HG03196 (cell line): ENCODE measurements around the gene ZBTB34.

Experiments
- ATAC-seq: cut with Tn5 transposase; IDR thresholded peaks from one replicate; pipeline ENCODE4 v1.9.1; 2021; ENCODE audit not compliant: unreplicated experiment

ZBTB34 gene

DNA sequence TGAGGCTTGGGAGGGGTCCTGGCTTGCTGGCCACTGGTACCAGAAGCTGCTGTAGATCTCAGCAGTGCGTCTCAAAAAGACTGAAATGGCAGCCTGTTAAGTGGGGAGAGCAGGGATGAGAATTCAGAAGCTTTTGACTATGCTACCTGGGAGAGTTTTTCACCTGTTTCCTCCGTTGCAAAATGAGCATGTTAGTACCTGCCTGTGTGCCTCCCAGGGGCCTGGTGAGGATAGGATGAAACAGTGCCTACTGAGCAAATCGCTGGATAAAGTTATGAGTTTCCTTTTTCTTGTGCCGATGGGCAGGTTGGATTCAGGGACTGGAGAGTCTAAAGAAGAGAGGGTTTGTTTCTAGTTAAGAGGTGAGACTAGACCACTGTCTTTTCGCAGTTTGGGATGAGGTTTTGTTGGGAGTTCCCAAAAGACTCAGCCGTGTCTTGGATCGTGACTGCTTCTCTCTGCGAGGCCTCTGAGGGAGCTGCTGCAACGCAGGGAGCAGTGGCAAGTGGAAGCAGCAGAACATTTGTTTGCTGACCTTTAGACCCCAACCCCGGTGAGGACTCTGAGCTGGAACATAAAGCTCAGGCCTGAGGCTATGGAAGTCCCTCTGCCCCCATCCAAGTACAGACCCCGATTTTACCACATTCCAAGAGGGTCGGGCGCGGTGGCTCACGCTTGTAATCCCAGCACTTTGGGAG lies 55.6 kb downstream of the ZBTB34 start:
- no peak for ATAC-seq

DNA sequence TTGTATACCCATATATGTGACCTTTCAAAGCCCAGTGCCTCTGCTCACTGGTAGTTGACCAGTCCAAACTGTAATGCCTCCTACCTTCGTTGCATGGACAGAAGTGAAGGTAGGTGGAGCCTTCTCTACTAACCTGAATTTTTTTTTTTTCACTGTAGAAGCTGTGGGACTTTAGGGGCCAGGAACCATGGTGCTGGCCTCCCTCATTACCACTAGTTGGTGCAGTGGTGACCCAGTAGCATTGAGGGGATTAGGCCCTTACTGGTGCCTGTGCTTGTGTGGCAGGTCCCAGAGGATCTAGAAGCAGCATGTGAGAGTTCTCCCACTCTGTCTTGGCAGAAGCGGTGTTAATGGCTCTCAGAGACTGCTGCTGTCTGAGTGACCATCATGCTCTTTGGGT lies 56.5 kb downstream of the ZBTB34 start:
- no peak for ATAC-seq

DNA sequence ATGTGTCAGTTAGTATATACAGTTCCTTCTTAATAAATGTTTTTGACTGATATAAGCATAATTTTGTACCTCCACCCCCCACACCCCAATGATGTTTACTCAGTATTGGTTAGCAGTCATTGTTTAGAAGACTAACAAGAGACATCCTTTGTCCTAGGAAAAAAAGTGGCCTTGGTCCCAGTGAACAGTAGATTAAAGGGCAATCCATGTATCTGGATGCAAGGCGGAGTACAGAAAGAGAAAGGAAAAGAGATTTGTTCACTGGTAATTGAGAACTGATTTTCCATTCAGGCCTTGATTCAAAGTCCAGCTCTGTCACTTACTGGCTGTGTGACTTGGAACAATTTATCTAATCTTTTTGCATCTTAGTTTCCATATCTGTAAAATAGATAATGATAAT lies 58.8 kb downstream of the ZBTB34 start:
- no peak for ATAC-seq

DNA sequence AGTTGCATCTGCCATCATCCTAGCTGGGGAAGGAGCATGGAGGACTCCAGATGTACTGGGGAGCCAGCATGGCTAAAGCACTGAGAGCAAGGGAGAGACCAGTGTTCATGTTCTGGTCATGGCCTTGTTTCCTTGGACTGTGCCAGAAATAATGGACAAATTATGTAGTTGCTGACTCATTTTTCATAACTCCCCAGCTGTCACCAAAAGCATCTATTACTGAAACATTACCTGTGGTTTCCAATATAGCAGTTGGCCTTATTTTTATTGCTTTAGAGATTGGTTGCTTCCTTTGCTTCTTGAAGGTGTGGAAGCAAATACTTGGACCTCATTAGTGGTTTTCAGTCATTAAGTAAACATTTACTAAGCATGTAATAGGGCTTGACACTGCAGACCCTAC lies 65.4 kb downstream of the ZBTB34 start:
- ATAC-seq = no peak

DNA sequence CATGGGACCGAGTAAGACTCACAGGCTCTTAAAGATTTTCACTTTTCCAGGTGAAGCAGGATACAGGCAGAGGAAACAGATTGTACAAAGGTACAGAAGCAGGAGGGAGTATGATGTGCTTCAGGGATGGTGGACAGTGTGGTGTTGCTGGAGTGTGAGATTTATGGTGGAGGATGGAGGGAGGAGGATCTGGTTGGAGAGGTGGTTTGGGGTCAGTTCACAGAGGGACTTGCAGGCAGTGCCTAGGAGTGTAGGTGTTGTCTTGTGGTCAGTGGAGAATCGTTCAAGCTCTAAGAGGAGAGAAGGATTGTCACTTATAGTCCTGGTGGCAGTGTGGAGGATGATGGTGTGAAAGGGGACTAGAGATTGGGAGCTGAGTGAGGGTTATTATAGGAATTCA lies 65.9 kb downstream of the ZBTB34 start:
- ATAC-seq = no peak

DNA sequence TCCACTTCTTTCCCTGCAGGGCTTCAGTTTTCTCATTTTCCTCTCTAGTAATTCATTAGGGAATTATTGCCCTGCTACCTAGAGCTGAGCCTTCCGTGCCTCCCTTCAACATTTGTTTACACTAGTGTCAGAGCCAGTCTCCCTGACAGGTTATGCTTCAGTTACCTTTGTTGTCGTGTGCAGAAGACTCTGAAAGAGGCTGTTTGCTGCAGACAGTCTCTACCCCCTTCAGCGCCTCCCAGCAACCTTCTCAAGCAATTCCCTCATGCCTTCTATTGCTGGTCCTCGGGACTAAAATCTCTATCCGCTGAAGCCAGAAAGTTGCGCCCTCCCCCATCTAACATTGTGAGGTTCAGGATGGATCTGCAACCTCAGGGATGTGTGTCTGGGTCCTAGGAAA lies 67.0 kb downstream of the ZBTB34 start:
- ATAC-seq = no peak

DNA sequence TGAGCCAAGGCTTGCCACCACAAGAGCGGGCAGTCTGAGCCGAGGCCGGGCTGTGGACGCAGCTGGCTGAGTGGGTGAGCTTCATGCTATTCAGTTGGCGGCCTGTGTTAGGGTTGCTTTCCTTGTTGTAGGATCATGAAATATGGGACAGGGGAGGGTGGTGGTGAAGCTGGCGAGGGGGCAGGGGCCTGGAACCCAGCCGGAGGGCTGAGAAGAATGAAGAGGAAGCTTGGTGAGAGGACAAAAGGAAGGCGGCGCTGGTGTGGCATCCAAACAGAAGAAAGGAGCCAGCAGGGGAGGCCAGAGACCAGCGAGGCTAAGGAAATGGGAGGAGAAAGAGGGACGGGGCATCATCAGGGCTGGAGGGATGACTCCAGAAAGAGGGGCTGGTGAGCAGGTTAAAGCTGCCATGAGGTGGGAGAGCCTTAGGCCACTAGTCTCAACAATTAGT lies 72.5 kb downstream of the ZBTB34 start:
- no peak for ATAC-seq

DNA sequence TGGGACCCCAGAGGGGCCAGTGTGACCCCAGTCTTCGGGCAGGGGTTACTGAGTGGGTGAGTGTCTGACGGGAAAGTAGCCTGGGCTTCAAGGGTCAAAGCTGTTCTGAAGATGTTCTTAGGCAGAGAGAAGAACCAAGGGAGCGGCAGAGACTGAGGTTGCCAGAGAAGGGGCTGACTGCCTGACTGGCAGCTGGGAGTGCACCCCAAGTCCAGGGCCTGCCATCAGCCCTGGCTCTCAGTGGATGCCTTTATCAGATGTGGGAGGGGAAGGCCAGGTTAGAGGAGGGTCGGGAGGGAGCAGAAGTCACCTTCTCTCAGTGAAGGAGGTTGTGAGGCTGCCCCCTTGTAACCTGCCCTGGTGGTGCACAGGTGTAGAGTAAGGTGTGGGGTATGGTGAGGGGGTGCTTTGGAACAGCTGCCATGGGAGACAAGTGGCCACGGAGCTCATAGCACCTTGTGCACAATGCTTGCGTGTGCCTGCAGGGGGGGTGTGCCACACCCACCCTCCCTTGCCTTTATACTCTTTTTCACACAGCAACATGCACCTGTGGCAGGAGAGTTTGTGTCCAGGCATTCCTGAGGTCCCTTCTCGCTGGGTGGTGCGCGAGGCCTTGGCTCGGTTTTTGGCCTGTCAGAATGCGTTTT lies 73.0 kb downstream of the ZBTB34 start:
- no peak for ATAC-seq

DNA sequence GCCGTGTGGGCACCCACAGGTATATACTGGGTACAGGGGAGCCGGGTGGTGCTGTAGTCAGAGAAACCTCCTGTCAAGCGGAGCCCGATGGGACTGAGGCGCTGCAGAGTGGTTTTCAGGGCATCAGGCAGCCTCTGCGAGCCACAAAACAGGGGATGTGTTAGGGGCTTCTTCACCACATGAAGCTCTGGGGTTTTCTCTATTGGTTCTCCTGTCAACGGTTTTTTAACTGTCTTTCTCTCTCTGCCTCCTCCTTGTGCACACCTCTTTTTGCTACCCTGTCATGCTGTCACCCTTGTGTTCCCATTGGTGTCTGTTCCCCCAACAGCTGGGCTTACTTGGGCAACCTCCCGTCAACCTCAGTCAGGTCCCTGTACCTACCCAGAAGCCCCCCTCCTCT lies 74.0 kb downstream of the ZBTB34 start:
- ATAC-seq = no peak
